ENCODE measurements around the gene BGLAP. TPM values are rescaled to one million over a fixed set of nuclear protein-coding genes. Genes with fewer than 3 reads are reported as not detected.
A peak's percentile ranks its signal among the peaks of the same experiment; 100 is the strongest.

The BGLAP gene
- total RNA-seq, 4 donors from 2014 or later = 1.6 to 2.1 TPM; not detected in 2

- H3K4me1 ChIP-seq = peaks cover 10 to 24% (median 21%) of the 10 kb centered on the region in 4 donors
- H3K27me3 ChIP-seq = peaks cover 32% of the 10 kb centered on the region
- WGBS, 2 donors (ENCODE audit: low coverage in 1 of 2) = 54% methylated on average over 16 of the region's 16 CpGs; no CpG with 5 or more reads in 1 of the 2 donors
- DNase-seq = no peak
- no peak overlapping the region for H3K4me3 ChIP-seq
- in situ Hi-C loops (cut with MboI; ENCODE audit: low pct_ligation_motif_present in 1 of 4, low pct_unique_long_range_greater_than_20kb in 1 of 4, low sequenced_read_pairs in 3 of 4) (no loop called here), intact Hi-C loops (cut with DNase I; ENCODE audit: low total_unique reads) (no loop called here)
- H3K36me3 ChIP-seq = peaks cover 0 to 17% (median 7%) of the 10 kb centered on the region in 4 donors
- no peaks in the 10 kb centered on the region for H3K9me3 ChIP-seq
- TF ChIP-seq POLR2A (IDR thresholded peaks at IDR 0.05) (no peak), EP300 (IDR thresholded peaks at IDR 0.05; ENCODE audit: low read depth) (no peak), CTCF (IDR thresholded peaks at IDR 0.05) (no peak), POLR2AphosphoS5 (IDR thresholded peaks at IDR 0.05) (no peak)
- no peak overlapping the region for H3K27ac ChIP-seq
Measured at GRCh38 chr1:156246781-156247459, 4.9 kb downstream of the BGLAP start.

GRCh38 chr1:156247460-156248322 lies 5.7 kb downstream of the BGLAP start, which contains the start of gene PAQR6:
PAQR6 (minus strand) TSS chr1:156248056; CDS start chr1:156246731, 1,325 bp downstream.
- in situ Hi-C loops (cut with MboI; ENCODE audit: low pct_ligation_motif_present in 1 of 4, low pct_unique_long_range_greater_than_20kb in 1 of 4, low sequenced_read_pairs in 3 of 4) (no loop called here), intact Hi-C loops (cut with DNase I; ENCODE audit: low total_unique reads) (no loop called here)
- 38% methylated on average over 15 of the region's 16 CpGs; no CpG with 5 or more reads in 1 of the 2 donors for WGBS, 2 donors (ENCODE audit: low coverage in 1 of 2)
- no peak for DNase-seq
- H3K4me3 ChIP-seq = no peak within 1 kb of the TSS
- H3K4me1 ChIP-seq = peaks cover 10 to 24% (median 21%) of the 10 kb centered on the region in 4 donors
- H3K36me3 ChIP-seq = peaks cover 0 to 25% (median 11%) of the 10 kb centered on the region in 4 donors
- peak in 1 of 3 donors; percentile 5 for TF ChIP-seq POLR2AphosphoS5 (IDR thresholded peaks at IDR 0.05)
- TF ChIP-seq POLR2A (IDR thresholded peaks at IDR 0.05) = no peak
- no peak for TF ChIP-seq EP300 (IDR thresholded peaks at IDR 0.05; ENCODE audit: low read depth)
- no peak for TF ChIP-seq CTCF (IDR thresholded peaks at IDR 0.05)
- H3K9me3 ChIP-seq = no peaks in the 10 kb centered on the region
- H3K27ac ChIP-seq = no peak within 1 kb of the TSS
- H3K27me3 ChIP-seq = peaks cover 32% of the 10 kb centered on the region

- TF ChIP-seq POLR2AphosphoS5 (IDR thresholded peaks at IDR 0.05) (no peak), POLR2A (IDR thresholded peaks at IDR 0.05) (no peak), EP300 (IDR thresholded peaks at IDR 0.05; ENCODE audit: low read depth) (no peak)
- H3K27me3 ChIP-seq = peaks cover 32% of the 10 kb centered on the region
- peaks cover 10 to 24% (median 21%) of the 10 kb centered on the region in 4 donors for H3K4me1 ChIP-seq
- no peak overlapping the region for H3K27ac ChIP-seq
- H3K36me3 ChIP-seq = peaks cover 0 to 31% (median 14%) of the 10 kb centered on the region in 4 donors
- no peak overlapping the region for H3K4me3 ChIP-seq
- in situ Hi-C loops (cut with MboI; ENCODE audit: low pct_ligation_motif_present in 1 of 4, low pct_unique_long_range_greater_than_20kb in 1 of 4, low sequenced_read_pairs in 3 of 4) = no loop called here
- 79% methylated on average over 4 of the region's 4 CpGs; no CpG with 5 or more reads in 1 of the 2 donors for WGBS, 2 donors (ENCODE audit: low coverage in 1 of 2)
- DNase-seq = no peak
- intact Hi-C loops (cut with DNase I; ENCODE audit: low total_unique reads) = no loop called here
- no peaks in the 10 kb centered on the region for H3K9me3 ChIP-seq
Measured at GRCh38 chr1:156248323-156248683, 6.3 kb downstream of the BGLAP start.

GRCh38 chr1:156249593-156249992 lies 7.6 kb downstream of the BGLAP start:
- Histone ChIP-seq H3K4me1 (peaks cover 10 to 24% (median 21%) of the 10 kb centered on the region in 4 donors), H3K9me3 (no peaks in the 10 kb centered on the region), H3K27me3 (peaks cover 26% of the 10 kb centered on the region), H3K36me3 (peaks cover 0 to 38% (median 19%) of the 10 kb centered on the region in 4 donors), H3K4me3 (no peak overlapping the region), H3K27ac (no peak overlapping the region)
- no peak for TF ChIP-seq EP300 (IDR thresholded peaks at IDR 0.05; ENCODE audit: low read depth)
- TF ChIP-seq POLR2A (IDR thresholded peaks at IDR 0.05) = no peak
- TF ChIP-seq CTCF (IDR thresholded peaks at IDR 0.05) = no peak
- no peak for TF ChIP-seq POLR2AphosphoS5 (IDR thresholded peaks at IDR 0.05)
- intact Hi-C loops (cut with DNase I; ENCODE audit: low total_unique reads) = no loop called here
- WGBS, 2 donors (ENCODE audit: low coverage in 1 of 2) = 92% methylated on average over 5 of the region's 5 CpGs; no CpG with 5 or more reads in 1 of the 2 donors
- in situ Hi-C loops (cut with MboI; ENCODE audit: low pct_ligation_motif_present in 1 of 4, low pct_unique_long_range_greater_than_20kb in 1 of 4, low sequenced_read_pairs in 3 of 4) = no loop called here
- DNase-seq = no peak

All from transverse colon (tissue), 4 donors.